Endothelial cell (in vitro differentiated cells): ENCODE results near the gene NUPR1. TPM values are rescaled to one million over a fixed set of nuclear protein-coding genes. Genes with fewer than 3 reads are reported as not detected.

Source experiments
- DNase-seq: peaks from one replicate; pipeline ENCODE4 v3.0.0; 2021; ENCODE audit warnings: low spot score
- H3K27ac Mint-ChIP-seq: one replicate; pipeline ENCODE4 v1.8.0; 2021; ENCODE audit warnings: mixed read lengths, inconsistent platforms; ENCODE audit not compliant: unreplicated experiment
- H3K27me3 Mint-ChIP-seq: one replicate; pipeline ENCODE4 v1.8.0; 2021; ENCODE audit warnings: mild to moderate bottlenecking, moderate library complexity, mixed read lengths, inconsistent platforms; ENCODE audit not compliant: unreplicated experiment
- H3K36me3 Mint-ChIP-seq: one replicate; pipeline ENCODE4 v1.8.0; 2021; ENCODE audit warnings: mild to moderate bottlenecking, low read depth, mixed read lengths, inconsistent platforms; ENCODE audit not compliant: unreplicated experiment
- H3K4me1 Mint-ChIP-seq: one replicate; pipeline ENCODE4 v1.8.0; 2021; ENCODE audit warnings: mild to moderate bottlenecking, mixed read lengths, inconsistent platforms; ENCODE audit not compliant: unreplicated experiment
- H3K4me3 Mint-ChIP-seq: one replicate; pipeline ENCODE4 v1.8.0; 2021; ENCODE audit warnings: mild to moderate bottlenecking, mixed read lengths, inconsistent platforms; ENCODE audit not compliant: unreplicated experiment
- H3K9me3 Mint-ChIP-seq: one replicate; pipeline ENCODE4 v1.8.0; 2021; ENCODE audit warnings: mixed read lengths, inconsistent platforms; ENCODE audit not compliant: unreplicated experiment
- long read RNA-seq: library from polyadenylated mRNA; unstranded; transcript quantifications from one replicate; pipeline ENCODE4 v2.0.0, GENCODE V29; 2020; ENCODE audit not compliant: unreplicated experiment
- total RNA-seq: library from RNA; stranded (reverse); fragmentation: NEBNext Ultra II Directional; extraction: Animal tissue kit (Norgen Biotek cat#: 25700); gene quantifications from one replicate; pipeline ENCODE4 v1.2.1, GENCODE V29; 2021; ENCODE audit not compliant: unreplicated experiment
- TF ChIP-seq, protein P1 (sequence below): fragments of 200-600 bp; sonication (generic); IDR thresholded peaks from one replicate; pipeline ENCODE4 v1.5.0; 2021; ENCODE audit warnings: antibody characterized with exemption; ENCODE audit not compliant: unreplicated experiment

NUPR1 gene, protein sequence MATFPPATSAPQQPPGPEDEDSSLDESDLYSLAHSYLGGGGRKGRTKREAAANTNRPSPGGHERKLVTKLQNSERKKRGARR
- not detected for total RNA-seq
- long read RNA-seq = 0 reads

DNA sequence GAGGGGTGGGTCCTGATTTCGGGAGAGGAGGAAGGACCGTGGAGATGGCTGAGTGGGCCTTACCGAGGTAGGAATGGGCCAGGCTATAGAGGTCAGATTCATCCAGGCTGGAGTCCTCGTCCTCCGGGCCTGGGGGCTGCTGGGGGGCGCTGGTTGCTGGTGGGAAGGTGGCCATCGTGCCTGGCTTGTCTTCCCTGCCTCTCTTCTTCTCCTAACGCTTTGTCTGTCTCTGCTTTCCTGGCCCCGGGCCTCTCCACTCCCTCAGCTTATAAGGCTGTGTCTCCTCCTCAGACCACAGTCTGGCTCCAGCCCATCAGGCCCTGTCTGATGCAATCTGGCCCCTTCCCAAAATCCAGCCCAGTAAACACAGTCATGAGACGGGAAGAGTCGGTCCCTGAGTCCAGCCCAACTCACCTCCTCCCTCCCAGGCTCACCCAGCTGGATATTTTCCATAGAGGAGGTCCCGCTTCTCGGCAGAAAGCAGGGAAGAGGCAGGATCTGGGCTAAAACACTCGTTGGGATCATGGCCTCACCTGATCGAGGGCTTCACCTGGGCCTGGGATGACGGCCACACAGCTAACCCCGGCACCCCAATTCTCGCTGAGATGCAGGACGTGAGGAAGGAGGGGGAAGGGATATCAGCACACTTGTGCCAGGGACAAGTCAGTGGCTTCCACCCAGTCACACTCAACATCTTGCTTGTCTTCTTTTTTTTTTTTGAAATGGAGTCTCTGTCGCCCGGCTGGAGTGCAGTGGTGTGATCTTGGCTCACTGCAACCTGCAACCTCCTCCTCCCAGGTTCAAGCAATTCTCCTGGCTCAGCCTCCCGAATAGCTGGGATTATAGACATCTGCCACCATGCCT lies at the start of gene NUPR1:
Gene NUPR1 (minus strand): TSS at position 242 of the 864 bp plus-strand sequence. CDS start 67 bp downstream, at position 175.
- Mint-ChIP-seq H3K36me3 (no peaks in the 10 kb centered on the region), H3K9me3 (no peaks in the 10 kb centered on the region), H3K4me1 (no peaks in the 10 kb centered on the region), H3K27ac (no peak within 1 kb of the TSS), H3K4me3 (no peak within 1 kb of the TSS), H3K27me3 (no peaks in the 10 kb centered on the region)
- TF ChIP-seq, protein P1, sequence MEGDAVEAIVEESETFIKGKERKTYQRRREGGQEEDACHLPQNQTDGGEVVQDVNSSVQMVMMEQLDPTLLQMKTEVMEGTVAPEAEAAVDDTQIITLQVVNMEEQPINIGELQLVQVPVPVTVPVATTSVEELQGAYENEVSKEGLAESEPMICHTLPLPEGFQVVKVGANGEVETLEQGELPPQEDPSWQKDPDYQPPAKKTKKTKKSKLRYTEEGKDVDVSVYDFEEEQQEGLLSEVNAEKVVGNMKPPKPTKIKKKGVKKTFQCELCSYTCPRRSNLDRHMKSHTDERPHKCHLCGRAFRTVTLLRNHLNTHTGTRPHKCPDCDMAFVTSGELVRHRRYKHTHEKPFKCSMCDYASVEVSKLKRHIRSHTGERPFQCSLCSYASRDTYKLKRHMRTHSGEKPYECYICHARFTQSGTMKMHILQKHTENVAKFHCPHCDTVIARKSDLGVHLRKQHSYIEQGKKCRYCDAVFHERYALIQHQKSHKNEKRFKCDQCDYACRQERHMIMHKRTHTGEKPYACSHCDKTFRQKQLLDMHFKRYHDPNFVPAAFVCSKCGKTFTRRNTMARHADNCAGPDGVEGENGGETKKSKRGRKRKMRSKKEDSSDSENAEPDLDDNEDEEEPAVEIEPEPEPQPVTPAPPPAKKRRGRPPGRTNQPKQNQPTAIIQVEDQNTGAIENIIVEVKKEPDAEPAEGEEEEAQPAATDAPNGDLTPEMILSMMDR = no peak
- DNase-seq = no peak

DNA sequence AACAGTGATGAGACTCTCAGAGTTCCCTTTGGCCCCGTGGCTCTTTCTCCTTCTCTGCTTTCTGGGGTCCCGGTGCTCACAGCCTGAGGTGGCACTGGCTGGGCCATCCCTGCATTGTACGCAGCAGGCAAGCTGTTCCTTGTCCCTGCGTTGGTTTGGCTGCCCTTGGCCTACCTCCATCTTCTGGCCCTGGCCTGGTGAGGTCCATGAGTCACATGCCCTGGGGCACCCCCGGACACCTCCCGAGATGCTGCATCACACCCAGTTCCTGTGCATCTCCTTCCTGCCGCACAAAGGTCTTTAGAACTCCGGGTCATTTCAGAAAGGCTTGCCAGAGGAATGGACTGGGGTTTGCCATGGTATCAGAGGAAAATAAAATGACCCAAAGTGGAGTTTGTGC lies 48.6 kb upstream of the NUPR1 start:
- Mint-ChIP-seq H3K27me3 (peaks cover 6% of the 10 kb centered on the region), H3K36me3 (peaks cover 18% of the 10 kb centered on the region), H3K4me3 (no peak overlapping the region), H3K9me3 (no peaks in the 10 kb centered on the region), H3K4me1 (no peaks in the 10 kb centered on the region), H3K27ac (no peak overlapping the region)
- TF ChIP-seq, protein P1 = no peak
- no peak for DNase-seq

DNA sequence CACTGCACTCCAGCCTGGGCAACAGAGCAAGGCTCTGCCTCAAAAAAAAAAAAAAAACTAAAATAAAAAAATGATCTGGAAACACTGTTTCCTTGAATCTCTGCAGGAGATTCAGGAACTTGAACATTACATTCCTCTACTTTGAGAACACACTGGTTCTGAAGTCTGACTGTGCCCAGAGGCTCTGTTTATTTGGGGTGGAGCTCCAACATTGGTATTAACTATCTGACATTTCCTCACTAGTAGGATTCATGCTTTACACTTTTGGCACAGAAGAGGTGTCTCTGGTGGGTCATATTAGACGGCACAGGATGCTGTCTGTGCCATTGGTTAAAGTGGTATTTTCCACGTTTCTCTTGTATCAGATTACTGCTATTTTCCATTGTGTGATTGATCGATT lies 47.7 kb upstream of the NUPR1 start:
- peaks cover 6% of the 10 kb centered on the region for H3K27me3 Mint-ChIP-seq
- DNase-seq = no peak
- no peak overlapping the region for H3K27ac Mint-ChIP-seq
- peaks cover 20% of the 10 kb centered on the region for H3K36me3 Mint-ChIP-seq
- H3K4me3 Mint-ChIP-seq = no peak overlapping the region
- H3K4me1 Mint-ChIP-seq = no peaks in the 10 kb centered on the region
- H3K9me3 Mint-ChIP-seq = no peaks in the 10 kb centered on the region
- TF ChIP-seq, protein P1 = no peak

DNA sequence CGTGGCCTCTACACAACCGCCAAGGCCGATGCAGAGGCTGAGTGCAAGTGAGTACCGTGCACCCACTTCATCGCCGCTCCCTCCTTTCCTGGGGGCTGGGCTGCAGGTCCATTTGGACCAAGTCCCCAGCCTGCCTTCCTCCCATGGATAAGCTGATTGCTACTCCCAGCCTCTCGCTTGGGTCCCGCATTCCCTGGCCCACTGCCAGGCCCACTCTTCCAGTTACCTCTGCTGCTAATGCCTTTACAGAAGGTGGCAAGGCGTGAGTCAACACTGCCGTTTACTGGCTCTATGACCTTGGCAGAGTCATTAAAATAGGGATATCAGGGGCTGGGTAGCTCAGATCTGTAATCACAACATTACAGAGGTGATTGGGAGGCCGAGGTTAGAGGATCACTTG lies 46.9 kb upstream of the NUPR1 start:
- TF ChIP-seq, protein P1 = no peak
- no peak for DNase-seq
- Mint-ChIP-seq H3K9me3 (no peaks in the 10 kb centered on the region), H3K27ac (no peak overlapping the region), H3K4me1 (no peaks in the 10 kb centered on the region), H3K27me3 (peaks cover 6% of the 10 kb centered on the region), H3K36me3 (peaks cover 20% of the 10 kb centered on the region), H3K4me3 (no peak overlapping the region)

DNA sequence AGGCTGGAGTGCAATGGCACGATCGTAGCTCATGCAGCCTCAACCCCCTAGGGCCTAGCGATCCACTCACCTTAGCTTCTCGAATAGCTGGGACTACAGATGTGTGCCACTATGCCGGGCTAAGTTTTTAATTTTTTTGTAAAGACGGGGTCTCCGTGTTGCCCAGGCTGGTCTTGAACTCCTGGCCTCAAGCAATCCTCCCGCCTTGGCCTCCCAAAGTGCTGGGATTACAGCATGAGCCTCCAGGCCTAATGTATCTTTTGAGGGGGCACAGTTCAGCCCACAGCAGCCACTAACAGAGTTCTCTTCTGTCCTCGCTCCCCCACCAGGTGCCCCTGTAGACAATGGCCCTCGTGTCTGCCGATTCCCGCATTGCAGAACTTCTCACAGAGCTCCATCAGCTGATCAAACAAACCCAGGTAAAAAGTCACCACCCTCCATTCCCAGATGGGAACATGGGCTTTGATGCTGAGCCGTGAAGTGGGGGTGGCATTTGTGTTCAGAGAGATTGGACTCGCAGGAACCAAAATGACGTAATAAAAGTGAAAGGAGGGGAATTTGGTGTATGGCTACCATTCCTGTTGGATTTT lies 42.0 kb upstream of the NUPR1 start:
- Mint-ChIP-seq H3K4me3 (no peak overlapping the region), H3K9me3 (no peaks in the 10 kb centered on the region), H3K4me1 (no peaks in the 10 kb centered on the region), H3K27me3 (no peaks in the 10 kb centered on the region), H3K36me3 (peaks cover 15% of the 10 kb centered on the region), H3K27ac (no peak overlapping the region)
- no peak for DNase-seq
- TF ChIP-seq, protein P1 = no peak
